Neural progenitor cell (in vitro differentiated cells): Measurements from ENCODE around the gene KIAA1191. TPM values are rescaled to one million over a fixed set of nuclear protein-coding genes. Genes with fewer than 3 reads are reported as not detected.

Source experiments
- DNase-seq: peaks from one replicate; pipeline ENCODE4 v3.0.0-alpha.2; 2016; ENCODE audit warnings: low spot score
- H2AFZ ChIP-seq: fragments of 200-600 bp; sonication (generic); replicated peaks from 2 replicates; pipeline ENCODE4 v1.6.1; 2016; ENCODE audit warnings: antibody characterized with exemption
- H3F3A ChIP-seq: fragments of 200-600 bp; sonication (generic); 2 replicates; pipeline ENCODE4 v1.6.1; 2016; ENCODE audit warnings: antibody characterized with exemption, low read depth
- H3K27ac ChIP-seq: fragments of 200-600 bp; sonication (generic); 2 replicates; pipeline ENCODE4 v1.5.1; 2016; ENCODE audit warnings: mild to moderate bottlenecking
- H3K27me3 ChIP-seq: fragments of 200-600 bp; sonication (generic); 2 replicates; pipeline ENCODE4 v1.6.1; 2016; ENCODE audit warnings: mild to moderate bottlenecking, moderate library complexity
- H3K36me3 ChIP-seq: fragments of 200-600 bp; sonication (generic); 2 replicates; pipeline ENCODE4 v1.5.1; 2016
- H3K4me1 ChIP-seq: fragments of 200-600 bp; sonication (generic); 2 replicates; pipeline ENCODE4 v1.6.1; 2016; ENCODE audit warnings: mixed run types
- H3K4me2 ChIP-seq: fragments of 200-600 bp; sonication (generic); 2 replicates; pipeline ENCODE4 v1.6.1; 2016
- H3K4me3 ChIP-seq: fragments of 200-600 bp; sonication (generic); 2 replicates; pipeline ENCODE4 v1.5.1; 2016
- H3K79me2 ChIP-seq: fragments of 200-600 bp; sonication (generic); 2 replicates; pipeline ENCODE4 v1.6.1; 2016; ENCODE audit warnings: low read depth
- H3K9ac ChIP-seq: fragments of 200-600 bp; sonication (generic); 2 replicates; pipeline ENCODE4 v1.6.1; 2016
- H3K9me3 ChIP-seq: fragments of 200-600 bp; sonication (generic); 2 replicates; pipeline ENCODE4 v1.5.1; 2016; ENCODE audit warnings: low read depth
- H4K20me1 ChIP-seq: fragments of 200-600 bp; sonication (generic); 2 replicates; pipeline ENCODE4 v1.6.1; 2016; ENCODE audit warnings: low read depth
- H3K27ac Mint-ChIP-seq: 3 replicates; pipeline ENCODE4 v1.8.0; 2021; ENCODE audit warnings: mixed read lengths
- H3K27me3 Mint-ChIP-seq: 2 replicates; pipeline ENCODE4 v1.8.0; 2022; ENCODE audit warnings: low read depth, mild to moderate bottlenecking, inconsistent platforms, moderate library complexity, mixed read lengths; ENCODE audit not compliant: insufficient read depth
- H3K36me3 Mint-ChIP-seq: 3 replicates; pipeline ENCODE4 v1.8.0; 2021; ENCODE audit warnings: mixed read lengths
- H3K4me1 Mint-ChIP-seq: 3 replicates; pipeline ENCODE4 v1.8.0; 2021; ENCODE audit warnings: mixed read lengths
- H3K4me3 Mint-ChIP-seq: 3 replicates; pipeline ENCODE4 v1.8.0; 2021; ENCODE audit warnings: mild to moderate bottlenecking, moderate library complexity, mixed read lengths
- H3K9me3 Mint-ChIP-seq: 3 replicates; pipeline ENCODE4 v1.8.0; 2020; ENCODE audit warnings: mixed read lengths
- CTCF ChIP-seq: fragments of 200-600 bp; sonication (generic); IDR thresholded peaks from 2 replicates; pipeline ENCODE4 v1.5.1; 2017; ENCODE audit warnings: antibody characterized with exemption, mild to moderate bottlenecking
- EZH2 ChIP-seq: fragments of 200-600 bp; sonication (generic); IDR thresholded peaks from 2 replicates; pipeline ENCODE4 v1.6.1; 2017; ENCODE audit warnings: antibody characterized with exemption, mild to moderate bottlenecking, moderate library complexity
- EZH2phosphoT487 ChIP-seq: fragments of 200-600 bp; sonication (generic); IDR thresholded peaks from 2 replicates; pipeline ENCODE4 v1.6.1; 2017; ENCODE audit warnings: antibody characterized with exemption
- total RNA-seq: library from RNA; depleted of rRNA; stranded (reverse); fragments of >200 nt; gene quantifications from 2 replicates; pipeline ENCODE4 v1.2.3, GENCODE V29; 2015; ENCODE audit warnings: low replicate concordance

KIAA1191 gene
- total RNA-seq, 1 donor from 2014 or later: 116 TPM

DNA sequence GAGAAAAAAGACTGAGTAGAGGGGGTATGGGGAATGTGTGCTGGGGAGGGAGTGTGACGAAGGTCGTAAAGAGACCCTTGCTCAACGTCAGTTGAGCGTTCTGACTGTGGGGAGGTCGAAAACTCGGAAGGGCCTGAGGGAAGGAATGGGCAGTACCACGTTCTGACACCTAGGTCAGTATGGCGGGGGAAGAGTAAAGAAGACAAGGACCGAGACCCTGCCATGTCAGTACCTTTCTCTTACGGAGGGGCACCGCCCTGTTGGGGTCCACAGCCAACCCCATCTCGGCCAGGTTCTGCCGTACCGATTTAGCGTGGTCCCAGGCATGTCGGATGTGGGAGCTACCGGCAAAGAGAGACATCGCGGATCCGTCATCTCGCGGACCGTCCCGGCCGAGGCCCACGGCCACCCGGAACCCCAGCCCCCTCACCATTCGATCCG, 26.5 kb upstream of the KIAA1191 start:
- Mint-ChIP-seq H3K27me3 (peaks cover 11% of the 10 kb centered on the region), H3K9me3 (no peaks in the 10 kb centered on the region), H3K36me3 (peaks cover 5% of the 10 kb centered on the region), H3K27ac (peak overlapping the region; percentile 80), H3K4me1 (peaks cover 20% of the 10 kb centered on the region), H3K4me3 (peak overlapping the region; percentile 98)
- H3K36me3 ChIP-seq: no peaks in the 10 kb centered on the region
- no peak overlapping the region for H3K27ac ChIP-seq
- no peak overlapping the region for H2AFZ ChIP-seq
- peak overlapping the region; percentile 87 for H3K4me3 ChIP-seq
- no peak for TF ChIP-seq EZH2
- no peak for TF ChIP-seq CTCF
- TF ChIP-seq EZH2phosphoT487: no peak
- H3K4me2 ChIP-seq: peak overlapping the region; percentile 87
- peaks cover 11% of the 10 kb centered on the region for H3K4me1 ChIP-seq
- peak overlapping the region; percentile 46 for H3K9ac ChIP-seq
- H3K27me3 ChIP-seq: no peaks in the 10 kb centered on the region
- H4K20me1 ChIP-seq: peaks cover 8% of the 10 kb centered on the region
- H3F3A ChIP-seq: peaks cover 7% of the 10 kb centered on the region
- peak; percentile 31 for DNase-seq
- peaks cover 45% of the 10 kb centered on the region for H3K79me2 ChIP-seq
- no peaks in the 10 kb centered on the region for H3K9me3 ChIP-seq

DNA sequence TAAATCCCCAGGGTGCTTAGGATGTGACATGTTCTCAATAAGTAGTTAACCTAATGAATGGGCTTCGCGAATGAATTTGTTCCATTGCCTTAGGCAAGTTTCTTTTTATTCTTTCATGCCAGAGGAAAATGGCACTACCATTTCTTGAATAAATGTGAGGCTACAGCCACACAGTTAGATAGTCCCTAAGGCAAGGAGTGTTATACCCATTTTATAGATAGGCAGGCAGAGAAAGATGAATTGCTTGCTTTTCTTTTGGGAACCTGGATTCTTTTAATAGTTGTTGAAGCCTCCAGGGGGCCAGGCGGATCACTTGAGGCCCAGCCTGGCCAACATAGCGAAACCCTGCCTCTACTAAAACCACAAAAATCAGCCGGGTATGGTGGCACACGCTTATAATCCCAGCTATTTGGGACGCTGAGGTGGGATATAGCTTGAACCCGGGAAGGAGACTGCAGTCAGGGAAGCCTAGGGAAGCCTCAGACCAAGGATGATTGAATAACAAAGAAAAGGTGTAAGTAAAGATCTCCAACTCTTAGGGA, 25.9 kb upstream of the KIAA1191 start:
- H3K79me2 ChIP-seq: peaks cover 45% of the 10 kb centered on the region
- H3K4me1 ChIP-seq: peaks cover 11% of the 10 kb centered on the region
- no peaks in the 10 kb centered on the region for H3K9me3 ChIP-seq
- H3K36me3 ChIP-seq: no peaks in the 10 kb centered on the region
- peak overlapping the region; percentile 87 for H3K4me3 ChIP-seq
- no peak overlapping the region for H2AFZ ChIP-seq
- H3K4me2 ChIP-seq: peak overlapping the region; percentile 87
- Mint-ChIP-seq H3K27ac (no peak overlapping the region), H3K27me3 (peaks cover 11% of the 10 kb centered on the region), H3K4me1 (peaks cover 20% of the 10 kb centered on the region), H3K36me3 (peaks cover 5% of the 10 kb centered on the region), H3K4me3 (peak overlapping the region; percentile 98), H3K9me3 (no peaks in the 10 kb centered on the region)
- peaks cover 7% of the 10 kb centered on the region for H3F3A ChIP-seq
- no peaks in the 10 kb centered on the region for H3K27me3 ChIP-seq
- H4K20me1 ChIP-seq: peaks cover 8% of the 10 kb centered on the region
- DNase-seq: no peak
- peak overlapping the region; percentile 46 for H3K9ac ChIP-seq
- no peak for TF ChIP-seq CTCF
- TF ChIP-seq EZH2: no peak
- no peak for TF ChIP-seq EZH2phosphoT487
- no peak overlapping the region for H3K27ac ChIP-seq

- peaks cover 45% of the 10 kb centered on the region for H3K79me2 ChIP-seq
- no peaks in the 10 kb centered on the region for H3K27me3 ChIP-seq
- peaks cover 8% of the 10 kb centered on the region for H4K20me1 ChIP-seq
- H2AFZ ChIP-seq: no peak overlapping the region
- no peak overlapping the region for H3K27ac ChIP-seq
- H3K4me3 Mint-ChIP-seq: peak overlapping the region; percentile 98
- peak overlapping the region; percentile 87 for H3K4me2 ChIP-seq
- peaks cover 20% of the 10 kb centered on the region for H3K4me1 Mint-ChIP-seq
- no peak overlapping the region for H3K4me3 ChIP-seq
- H3K36me3 ChIP-seq: no peaks in the 10 kb centered on the region
- peaks cover 11% of the 10 kb centered on the region for H3K4me1 ChIP-seq
- H3K27me3 Mint-ChIP-seq: peaks cover 11% of the 10 kb centered on the region
- H3K9ac ChIP-seq: no peak overlapping the region
- H3K9me3 Mint-ChIP-seq: no peaks in the 10 kb centered on the region
- no peaks in the 10 kb centered on the region for H3K9me3 ChIP-seq
- no peak for TF ChIP-seq CTCF
- no peak for TF ChIP-seq EZH2
- no peak for TF ChIP-seq EZH2phosphoT487
- H3K27ac Mint-ChIP-seq: no peak overlapping the region
- H3F3A ChIP-seq: peaks cover 7% of the 10 kb centered on the region
- DNase-seq: no peak
- peaks cover 3% of the 10 kb centered on the region for H3K36me3 Mint-ChIP-seq
Observed at GRCh38 chr5:176386491-176386890, 24.9 kb upstream of the KIAA1191 start.
